Gastrocnemius medialis (tissue), 4 donors: ENCODE measurements around the gene ALK. TPM values are rescaled to one million over a fixed set of nuclear protein-coding genes. Genes with fewer than 3 reads are reported as not detected.

ENCODE experiments used
- ATAC-seq, 2 donors: fragments of 150-250 bp; one replicate each; pipeline ENCODE4 v1.9.1; 2016
- DNase-seq, 2 donors: peaks; one replicate each; pipeline ENCODE4 v3.0.0-alpha.2; 2019
- H3K27ac ChIP-seq, 4 donors: fragments of 200-600 bp; sonication (generic); 1 replicate in 1 of 4; 2 replicates in 3 of 4; pipeline ENCODE4 v1.5.1; 2016 to 2018; ENCODE audit warnings: mild to moderate bottlenecking in 2 of 4, moderate library complexity in 1 of 4
- H3K27me3 ChIP-seq, 3 donors: fragments of 200-600 bp; sonication (generic) in 2 of 3; 1 replicate in 1 of 3; 2 replicates in 2 of 3; pipeline versions ENCODE4 v1.5.1 to v1.6.0; 2016 to 2019; ENCODE audit warnings: mild to moderate bottlenecking in 1 of 3, moderate library complexity in 1 of 3
- H3K36me3 ChIP-seq, 2 donors: fragments of 200-600 bp; sonication (generic) in 1 of 2; one replicate each; pipeline ENCODE4 v1.5.1; 2017 to 2018
- H3K4me1 ChIP-seq, 2 donors: fragments of 200-600 bp; sonication (generic) in 1 of 2; one replicate each; pipeline ENCODE4 v1.5.1; 2016 to 2017; ENCODE audit warnings: mild to moderate bottlenecking in 2 of 2
- H3K4me3 ChIP-seq, 4 donors: fragments of 200-600 bp; sonication (generic) in 3 of 4; 1 replicate in 1 of 4; 2 replicates in 3 of 4; pipeline ENCODE4 v1.5.1; 2016 to 2019; ENCODE audit warnings: mild to moderate bottlenecking in 2 of 4
- H3K9me3 ChIP-seq, 3 donors: fragments of 200-600 bp; sonication (generic) in 2 of 3; 1 replicate in 1 of 3; 2 replicates in 2 of 3; pipeline ENCODE4 v1.5.1; 2016 to 2019
- POLR2A ChIP-seq, 2 donors: fragments of 450-650 bp; IDR thresholded peaks; one replicate each; pipeline ENCODE4 v1.6.1; 2017; ENCODE audit warnings: antibody characterized with exemption in 2 of 2, mild to moderate bottlenecking in 2 of 2, moderate library complexity in 2 of 2
- in situ Hi-C, 4 donors: fragments of 200-750 bp; cut with MboI; loops; one replicate each; pipeline versions ENCODE4 v1.15.0 to v1.8.0; 2017; ENCODE audit warnings: low sequenced_read_pairs in 4 of 4
- intact Hi-C: fragments of 100-400 bp; cut with DNase I; formaldehyde crosslinking; loops from one replicate; pipeline ENCODE4 v1.15.1; 2023; ENCODE audit warnings: low total_unique reads
- total RNA-seq, 4 donors: library from RNA; depleted of rRNA; stranded (reverse); fragments of >200 nt; gene quantifications; one replicate each; pipeline versions ENCODE4 v1.1.0 to v1.2.3, GENCODE V29; 2016
- TF ChIP-seq, protein P1 (sequence below), 5 experiments: fragments of 450-650 bp in 3 of 5; fragments of 200-600 bp in 2 of 5; sonication (generic) in 2 of 5; IDR thresholded peaks in 4 of 5; conservative IDR thresholded peaks in 1 of 5; 1 replicate in 4 of 5; 2 replicates in 1 of 5; pipeline ENCODE4 v1.5.1; 2016 to 2019; ENCODE audit warnings: antibody characterized with exemption in 5 of 5, mild to moderate bottlenecking in 3 of 5, moderate library complexity in 3 of 5

Gene ALK
- total RNA-seq, 4 donors from 2014 or later: not detected

DNA sequence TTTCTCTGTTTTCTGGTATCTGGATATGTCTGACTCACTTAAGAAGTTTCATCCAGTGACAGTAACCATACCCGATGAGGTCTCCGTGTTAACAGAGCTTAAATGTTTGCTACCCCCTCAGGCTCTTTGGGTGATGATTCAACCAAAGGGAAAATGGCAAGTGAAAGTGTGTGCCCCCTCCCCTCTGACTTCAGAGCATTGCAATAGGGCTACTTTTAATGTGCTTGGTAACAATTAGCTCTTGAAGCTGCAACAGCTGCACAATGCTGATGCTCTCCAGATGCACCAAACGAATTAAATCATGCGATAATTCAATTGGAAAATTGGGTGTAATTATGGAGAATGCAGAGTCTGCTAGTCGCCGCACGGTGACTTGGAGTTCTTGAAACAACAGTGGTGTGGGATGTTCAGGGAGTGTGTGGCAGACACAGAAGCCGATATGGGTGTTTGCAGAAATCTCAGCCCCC lies 270.7 kb downstream of the ALK start:
- Histone ChIP-seq H3K9me3 (no peaks in the 10 kb centered on the region), H3K4me3 (no peak overlapping the region), H3K4me1 (no peaks in the 10 kb centered on the region), H3K27me3 (no peaks in the 10 kb centered on the region), H3K27ac (no peak overlapping the region), H3K36me3 (no peaks in the 10 kb centered on the region)
- TF ChIP-seq, protein P1, sequence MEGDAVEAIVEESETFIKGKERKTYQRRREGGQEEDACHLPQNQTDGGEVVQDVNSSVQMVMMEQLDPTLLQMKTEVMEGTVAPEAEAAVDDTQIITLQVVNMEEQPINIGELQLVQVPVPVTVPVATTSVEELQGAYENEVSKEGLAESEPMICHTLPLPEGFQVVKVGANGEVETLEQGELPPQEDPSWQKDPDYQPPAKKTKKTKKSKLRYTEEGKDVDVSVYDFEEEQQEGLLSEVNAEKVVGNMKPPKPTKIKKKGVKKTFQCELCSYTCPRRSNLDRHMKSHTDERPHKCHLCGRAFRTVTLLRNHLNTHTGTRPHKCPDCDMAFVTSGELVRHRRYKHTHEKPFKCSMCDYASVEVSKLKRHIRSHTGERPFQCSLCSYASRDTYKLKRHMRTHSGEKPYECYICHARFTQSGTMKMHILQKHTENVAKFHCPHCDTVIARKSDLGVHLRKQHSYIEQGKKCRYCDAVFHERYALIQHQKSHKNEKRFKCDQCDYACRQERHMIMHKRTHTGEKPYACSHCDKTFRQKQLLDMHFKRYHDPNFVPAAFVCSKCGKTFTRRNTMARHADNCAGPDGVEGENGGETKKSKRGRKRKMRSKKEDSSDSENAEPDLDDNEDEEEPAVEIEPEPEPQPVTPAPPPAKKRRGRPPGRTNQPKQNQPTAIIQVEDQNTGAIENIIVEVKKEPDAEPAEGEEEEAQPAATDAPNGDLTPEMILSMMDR (IDR thresholded peaks at IDR 0.05 in 4 of 5, conservative IDR thresholded peaks at IDR 0.05 in 1 of 5): no peak
- TF ChIP-seq POLR2A (IDR thresholded peaks at IDR 0.05): no peak
- intact Hi-C loops (no loop called here), in situ Hi-C loops (no loop called here)
- no peak for ATAC-seq
- DNase-seq: no peak

DNA sequence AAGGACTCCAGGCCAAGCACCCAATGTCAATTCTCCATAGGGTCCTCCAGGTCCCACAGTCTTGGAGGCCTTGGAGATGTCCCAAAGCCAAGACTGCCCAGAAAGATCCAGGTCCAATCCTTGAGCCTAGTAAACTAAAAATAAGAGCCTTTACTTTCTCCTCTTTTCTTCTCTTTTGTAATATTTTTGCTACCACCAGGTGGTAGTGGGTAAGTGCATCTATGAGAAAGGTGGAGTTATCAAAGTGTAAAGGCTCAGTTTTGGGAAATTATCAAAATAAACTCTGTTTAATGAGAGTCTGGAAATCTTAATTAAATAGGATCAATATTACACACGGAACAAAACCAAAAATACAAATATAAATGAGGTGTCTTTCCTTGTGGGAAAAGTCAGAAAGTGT lies 276.4 kb downstream of the ALK start:
- no peaks in the 10 kb centered on the region for H3K36me3 ChIP-seq
- H3K4me3 ChIP-seq: no peak overlapping the region
- H3K4me1 ChIP-seq: no peaks in the 10 kb centered on the region
- in situ Hi-C loops: no loop called here
- H3K27me3 ChIP-seq: no peaks in the 10 kb centered on the region
- intact Hi-C loops: no loop called here
- no peaks in the 10 kb centered on the region for H3K9me3 ChIP-seq
- TF ChIP-seq POLR2A (IDR thresholded peaks at IDR 0.05): no peak
- TF ChIP-seq, protein P1 (IDR thresholded peaks at IDR 0.05 in 4 of 5, conservative IDR thresholded peaks at IDR 0.05 in 1 of 5): no peak
- no peak overlapping the region for H3K27ac ChIP-seq
- DNase-seq (no peak), ATAC-seq (no peak)

DNA sequence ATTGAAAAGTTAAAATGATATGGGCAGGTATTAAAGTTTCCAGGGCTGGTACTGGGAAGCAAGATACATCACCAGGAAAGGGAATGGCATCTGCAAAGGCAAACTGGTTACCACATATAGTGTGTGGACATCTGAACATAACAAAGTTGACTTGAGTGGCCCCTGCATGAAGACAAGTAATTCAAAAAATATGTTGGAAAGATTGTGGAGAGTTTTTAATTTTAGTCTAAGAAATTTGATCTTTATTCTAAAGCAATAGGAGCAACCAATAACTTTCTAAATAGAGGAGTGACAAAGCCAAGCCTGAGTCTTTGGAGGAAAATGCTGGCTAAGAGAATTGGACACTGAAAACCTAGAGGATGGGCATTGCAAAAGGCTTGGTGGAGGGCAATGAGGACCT lies 278.2 kb downstream of the ALK start:
- no peaks in the 10 kb centered on the region for H3K27me3 ChIP-seq
- intact Hi-C loops (no loop called here), in situ Hi-C loops (no loop called here)
- H3K9me3 ChIP-seq: no peaks in the 10 kb centered on the region
- H3K27ac ChIP-seq: no peak overlapping the region
- DNase-seq (no peak), ATAC-seq (no peak)
- H3K4me1 ChIP-seq: no peaks in the 10 kb centered on the region
- no peaks in the 10 kb centered on the region for H3K36me3 ChIP-seq
- no peak for TF ChIP-seq POLR2A (IDR thresholded peaks at IDR 0.05)
- TF ChIP-seq, protein P1 (IDR thresholded peaks at IDR 0.05 in 4 of 5, conservative IDR thresholded peaks at IDR 0.05 in 1 of 5): no peak
- no peak overlapping the region for H3K4me3 ChIP-seq

DNA sequence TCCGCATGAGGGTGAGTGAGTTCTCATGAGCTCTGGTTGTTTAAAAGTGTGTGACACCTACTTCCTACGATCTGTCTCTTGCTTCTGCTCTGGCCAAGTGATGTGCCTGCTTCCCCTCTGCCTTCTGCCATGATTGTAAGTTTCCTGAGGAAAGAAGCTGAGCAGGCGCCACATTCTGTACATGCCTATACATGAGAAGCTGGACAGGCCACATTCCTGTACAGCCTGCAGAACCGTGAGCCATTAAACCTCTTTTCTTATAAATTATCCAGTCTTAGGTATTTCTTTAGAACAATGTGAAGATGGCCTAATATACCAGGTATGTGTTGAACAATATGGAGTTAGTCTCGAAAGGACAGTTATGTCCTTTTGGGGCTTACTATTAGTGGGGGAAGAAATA lies 281.0 kb downstream of the ALK start:
- in situ Hi-C loops (no loop called here), intact Hi-C loops (no loop called here)
- H3K36me3 ChIP-seq: no peaks in the 10 kb centered on the region
- no peak overlapping the region for H3K4me3 ChIP-seq
- H3K27ac ChIP-seq: no peak overlapping the region
- TF ChIP-seq POLR2A (IDR thresholded peaks at IDR 0.05): no peak
- TF ChIP-seq, protein P1 (IDR thresholded peaks at IDR 0.05 in 4 of 5, conservative IDR thresholded peaks at IDR 0.05 in 1 of 5): no peak
- H3K27me3 ChIP-seq: no peaks in the 10 kb centered on the region
- no peaks in the 10 kb centered on the region for H3K4me1 ChIP-seq
- no peaks in the 10 kb centered on the region for H3K9me3 ChIP-seq
- ATAC-seq (no peak), DNase-seq (no peak)

DNA sequence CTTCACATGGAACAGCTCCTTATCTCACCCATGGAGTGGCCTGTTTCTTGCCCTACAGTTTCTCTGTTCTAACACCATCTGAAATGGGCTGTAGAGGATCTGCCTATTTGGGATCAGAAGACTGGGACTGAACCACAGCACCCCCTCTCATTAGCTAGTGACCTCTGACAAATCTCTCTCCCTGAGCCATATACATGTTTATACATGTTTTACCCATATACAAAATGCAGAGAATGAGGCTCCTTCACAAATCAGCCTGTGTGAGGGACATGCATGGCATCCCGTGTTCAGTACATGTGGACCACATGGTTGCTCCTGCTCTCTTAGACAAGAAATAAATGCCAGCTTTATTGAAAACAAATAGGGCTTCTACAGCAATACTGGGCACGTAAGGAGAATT lies 282.7 kb downstream of the ALK start:
- TF ChIP-seq POLR2A (IDR thresholded peaks at IDR 0.05): no peak
- TF ChIP-seq, protein P1 (IDR thresholded peaks at IDR 0.05 in 4 of 5, conservative IDR thresholded peaks at IDR 0.05 in 1 of 5): no peak
- Histone ChIP-seq H3K36me3 (no peaks in the 10 kb centered on the region), H3K4me3 (no peak overlapping the region), H3K27me3 (no peaks in the 10 kb centered on the region), H3K27ac (no peak overlapping the region), H3K4me1 (no peaks in the 10 kb centered on the region), H3K9me3 (no peaks in the 10 kb centered on the region)
- DNase-seq: no peak
- intact Hi-C loops: no loop called here
- in situ Hi-C loops: no loop called here
- ATAC-seq: no peak
